Body of pancreas (tissue), 4 donors: ENCODE results near the gene EFNA1. TPM values are rescaled to one million over a fixed set of nuclear protein-coding genes. Genes with fewer than 3 reads are reported as not detected.
"Not testable (repeated sequence)": the region's sequence is repeated elsewhere in the genome, so short reads cannot be mapped to it uniquely, and the experiment has no call there.

ENCODE experiments used
- ATAC-seq: fragments of 150-250 bp; one replicate; pipeline ENCODE4 v1.9.1; 2016
- DNase-seq, 4 donors: peaks; one replicate each; pipeline ENCODE4 v3.0.0-alpha.2; 2019
- H3K27ac ChIP-seq, 4 donors: fragments of 200-600 bp; sonication (generic); 1 replicate in 3 of 4; 2 replicates in 1 of 4; pipeline versions ENCODE4 v1.5.1 to v1.6.1; 2016 to 2019; ENCODE audit warnings: mild to moderate bottlenecking in 1 of 4, mixed read lengths in 1 of 4, moderate library complexity in 1 of 4
- H3K27me3 ChIP-seq, 2 donors: fragments of 200-600 bp; sonication (generic); one replicate each; pipeline ENCODE4 v1.6.0; 2016; ENCODE audit warnings: mild to moderate bottlenecking in 1 of 2
- H3K36me3 ChIP-seq, 2 donors: fragments of 200-600 bp; sonication (generic); replicated peaks in 1 of 2; 2 replicates each; pipeline ENCODE4 v1.5.1; 2016; ENCODE audit warnings: low read depth in 2 of 2; ENCODE audit not compliant: insufficient read depth in 1 of 2
- H3K4me1 ChIP-seq: fragments of 200-600 bp; sonication (generic); one replicate; pipeline ENCODE4 v1.6.0; 2016
- H3K4me3 ChIP-seq, 2 donors: fragments of 200-600 bp; sonication (generic); 1 replicate in 1 of 2; 2 replicates in 1 of 2; pipeline ENCODE4 v1.5.1; 2016 to 2019
- H3K9me3 ChIP-seq, 3 donors: fragments of 200-600 bp; sonication (generic); 1 replicate in 2 of 3; 2 replicates in 1 of 3; pipeline ENCODE4 v1.5.1; 2016
- POLR2A ChIP-seq, 3 donors: fragments of 450-650 bp; IDR thresholded peaks; one replicate each; pipeline ENCODE4 v1.6.1; 2016; ENCODE audit warnings: antibody characterized with exemption in 3 of 3, mild to moderate bottlenecking in 2 of 3
- WGBS, 2 donors: methylation state at CpG; one replicate each; pipeline ENCODE4 v1.1.5; 2017; 5-methylcytosine and 5-hydroxymethylcytosine counted together
- intact Hi-C: fragments of 100-400 bp; cut with DNase I; formaldehyde crosslinking; loops from one replicate; pipeline ENCODE4 v1.15.1; 2023
- total RNA-seq, 2 donors: library from RNA; depleted of rRNA; stranded (reverse); fragments of >200 nt; gene quantifications; one replicate each; pipeline ENCODE4 v1.1.0, GENCODE V29; 2016
- TF ChIP-seq, protein P1 (sequence below), 7 experiments: fragments of 450-650 bp in 4 of 7; fragments of 200-600 bp in 3 of 7; sonication (generic) in 3 of 7; IDR thresholded peaks; one replicate each; pipeline ENCODE4 v1.5.1; 2016 to 2019; ENCODE audit warnings: antibody characterized with exemption in 7 of 7

The EFNA1 gene
- total RNA-seq, 2 donors from 2014 or later, result 10.5 to 20.2 TPM

DNA sequence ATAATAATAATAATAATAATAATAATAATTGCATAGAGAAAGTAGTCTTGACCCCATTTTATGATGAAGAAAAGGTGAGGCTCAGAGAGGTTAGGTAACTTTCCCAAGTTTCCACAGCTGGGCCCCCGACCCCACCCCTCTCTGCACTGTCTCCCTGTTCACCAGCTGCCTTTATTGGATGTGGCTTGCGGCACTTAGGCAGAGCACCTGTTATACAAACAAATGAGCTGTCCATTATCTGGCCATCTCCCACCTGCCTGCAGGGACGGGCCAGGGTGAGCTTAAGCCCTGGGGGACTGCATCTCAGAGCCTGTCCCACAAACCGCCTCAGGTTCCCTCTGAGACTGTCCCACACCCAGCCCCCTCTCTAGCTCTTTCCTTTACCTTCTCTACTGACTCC, 10.1 kb upstream of the EFNA1 start:
- H3K4me3 ChIP-seq, result no peak overlapping the region
- H3K4me1 ChIP-seq, result no peaks in the 10 kb centered on the region
- no peaks in the 10 kb centered on the region for H3K9me3 ChIP-seq
- 54 to 73% methylated on average over 4 of the region's 4 CpGs for whole genome bisulfite sequencing, 2 donors
- no peak for DNase-seq
- no peak for ATAC-seq
- intact Hi-C loops, result no loop called here
- H3K36me3 ChIP-seq, result no peaks in the 10 kb centered on the region
- TF ChIP-seq, protein P1, sequence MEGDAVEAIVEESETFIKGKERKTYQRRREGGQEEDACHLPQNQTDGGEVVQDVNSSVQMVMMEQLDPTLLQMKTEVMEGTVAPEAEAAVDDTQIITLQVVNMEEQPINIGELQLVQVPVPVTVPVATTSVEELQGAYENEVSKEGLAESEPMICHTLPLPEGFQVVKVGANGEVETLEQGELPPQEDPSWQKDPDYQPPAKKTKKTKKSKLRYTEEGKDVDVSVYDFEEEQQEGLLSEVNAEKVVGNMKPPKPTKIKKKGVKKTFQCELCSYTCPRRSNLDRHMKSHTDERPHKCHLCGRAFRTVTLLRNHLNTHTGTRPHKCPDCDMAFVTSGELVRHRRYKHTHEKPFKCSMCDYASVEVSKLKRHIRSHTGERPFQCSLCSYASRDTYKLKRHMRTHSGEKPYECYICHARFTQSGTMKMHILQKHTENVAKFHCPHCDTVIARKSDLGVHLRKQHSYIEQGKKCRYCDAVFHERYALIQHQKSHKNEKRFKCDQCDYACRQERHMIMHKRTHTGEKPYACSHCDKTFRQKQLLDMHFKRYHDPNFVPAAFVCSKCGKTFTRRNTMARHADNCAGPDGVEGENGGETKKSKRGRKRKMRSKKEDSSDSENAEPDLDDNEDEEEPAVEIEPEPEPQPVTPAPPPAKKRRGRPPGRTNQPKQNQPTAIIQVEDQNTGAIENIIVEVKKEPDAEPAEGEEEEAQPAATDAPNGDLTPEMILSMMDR (IDR thresholded peaks at IDR 0.05), result no peak
- TF ChIP-seq POLR2A (IDR thresholded peaks at IDR 0.05), result no peak
- no peaks in the 10 kb centered on the region for H3K27me3 ChIP-seq
- H3K27ac ChIP-seq, result no peak overlapping the region

DNA sequence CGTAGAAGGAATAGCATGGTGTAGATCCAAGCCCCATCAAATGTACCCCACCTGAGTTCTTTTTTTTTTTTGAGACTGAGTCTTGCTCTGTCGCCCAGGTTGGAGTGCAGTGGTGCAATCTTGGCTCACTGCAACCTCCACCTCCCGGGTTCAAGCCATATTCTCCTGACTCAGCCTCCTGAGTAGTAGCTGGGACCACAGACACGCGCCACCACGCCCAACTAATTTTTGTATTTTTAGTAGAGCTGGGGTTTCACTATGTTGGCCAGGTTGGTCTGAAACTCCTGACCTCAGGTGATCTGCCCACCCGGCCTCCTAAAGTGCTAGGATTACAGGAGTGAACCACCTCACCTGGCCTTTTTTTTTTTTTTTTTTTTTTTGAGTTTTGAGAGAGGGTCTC, 9.6 kb upstream of the EFNA1 start:
- H3K27ac ChIP-seq, H3K27me3 ChIP-seq, H3K36me3 ChIP-seq, H3K4me1 ChIP-seq, H3K4me3 ChIP-seq, ATAC-seq, H3K9me3 ChIP-seq, intact Hi-C loops, DNase-seq: not testable (repeated sequence)
- WGBS, 2 donors, result 69 to 75% methylated on average over 5 to 7 of the region's 7 CpGs

DNA sequence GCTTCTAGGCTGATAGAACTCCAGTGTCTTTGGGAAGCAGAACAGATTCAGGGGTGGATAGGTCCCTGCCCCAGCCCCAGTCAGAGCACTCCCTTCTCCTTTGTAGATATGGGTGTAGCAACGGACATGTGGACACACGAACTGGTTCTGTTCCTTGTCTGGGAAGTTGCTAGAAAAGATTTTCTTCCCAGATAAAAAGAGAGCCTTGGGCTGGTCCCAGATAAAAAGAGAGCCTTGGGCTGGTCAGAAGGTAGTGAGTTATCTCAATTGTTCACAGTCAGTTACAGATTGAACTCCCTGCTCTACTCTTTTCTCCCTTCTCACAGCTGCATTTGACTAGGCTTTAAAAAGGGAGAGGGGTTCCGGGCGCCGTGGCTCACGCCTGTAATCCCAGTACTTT, 7.4 kb upstream of the EFNA1 start:
- H3K27ac ChIP-seq, result no peak overlapping the region
- DNase-seq (no peak), ATAC-seq (no peak)
- H3K36me3 ChIP-seq, result no peaks in the 10 kb centered on the region
- TF ChIP-seq POLR2A (IDR thresholded peaks at IDR 0.05), result no peak
- TF ChIP-seq, protein P1 (IDR thresholded peaks at IDR 0.05), result no peak
- WGBS, 2 donors, result 38 to 40% methylated on average over 6 of the region's 6 CpGs
- no peaks in the 10 kb centered on the region for H3K27me3 ChIP-seq
- no peak overlapping the region for H3K4me3 ChIP-seq
- H3K4me1 ChIP-seq, result peaks cover 8% of the 10 kb centered on the region
- no peaks in the 10 kb centered on the region for H3K9me3 ChIP-seq
- intact Hi-C loops, result no loop called here

DNA sequence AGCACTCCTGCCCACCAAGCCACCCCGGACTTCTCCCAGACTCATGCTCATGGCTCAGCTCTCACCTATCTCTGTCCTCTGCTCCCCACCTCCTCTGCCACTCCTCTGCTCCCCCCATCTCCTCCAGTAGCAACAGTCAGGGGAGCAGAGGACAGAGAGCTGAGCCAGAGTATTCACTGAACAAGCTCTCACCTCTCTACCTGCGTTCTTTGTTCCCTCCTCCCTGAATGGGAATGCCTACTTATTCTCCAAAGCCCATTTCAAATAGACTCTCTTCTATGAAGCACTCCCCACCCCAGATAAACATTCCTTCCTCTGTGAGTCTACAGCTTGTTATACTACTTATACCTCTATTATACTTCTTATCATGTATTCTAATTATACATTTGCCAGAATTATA, 6.4 kb upstream of the EFNA1 start:
- no peaks in the 10 kb centered on the region for H3K27me3 ChIP-seq
- no peaks in the 10 kb centered on the region for H3K36me3 ChIP-seq
- H3K4me3 ChIP-seq, result no peak overlapping the region
- no peak for TF ChIP-seq POLR2A (IDR thresholded peaks at IDR 0.05)
- TF ChIP-seq, protein P1 (IDR thresholded peaks at IDR 0.05), result no peak
- no peak overlapping the region for H3K27ac ChIP-seq
- H3K9me3 ChIP-seq, result no peaks in the 10 kb centered on the region
- no peak for DNase-seq
- peaks cover 17% of the 10 kb centered on the region for H3K4me1 ChIP-seq
- WGBS, 2 donors, result 67 to 84% methylated on average over 2 of the region's 2 CpGs
- intact Hi-C loops, result no loop called here
- no peak for ATAC-seq

DNA sequence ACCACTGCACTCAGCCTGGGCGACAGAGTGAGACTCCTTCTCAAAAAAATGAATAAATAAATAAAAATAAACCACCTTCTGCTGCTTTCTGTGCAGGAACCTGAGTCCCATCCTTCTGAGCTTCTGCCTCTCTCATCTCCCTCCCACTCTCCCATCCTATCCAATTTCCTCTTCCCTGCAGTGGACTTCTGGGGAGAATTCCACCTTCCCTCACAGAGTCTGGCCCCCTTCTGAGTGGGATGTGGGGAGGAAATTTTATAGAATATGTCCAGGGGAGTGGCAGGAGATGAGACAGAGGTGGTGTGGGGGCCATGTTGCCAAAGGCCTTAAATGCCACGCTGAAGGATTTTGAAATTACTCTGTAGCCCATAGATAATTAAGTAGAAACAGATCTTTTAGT, 5.4 kb upstream of the EFNA1 start:
- WGBS, 2 donors, result 60 to 68% methylated on average over 2 of the region's 2 CpGs
- Histone ChIP-seq H3K4me1 (peaks cover 28% of the 10 kb centered on the region), H3K27ac (no peak overlapping the region), H3K4me3 (no peak overlapping the region), H3K9me3 (no peaks in the 10 kb centered on the region), H3K36me3 (no peaks in the 10 kb centered on the region), H3K27me3 (no peaks in the 10 kb centered on the region)
- intact Hi-C loops, result no loop called here
- no peak for DNase-seq
- no peak for ATAC-seq
- TF ChIP-seq, protein P1 (IDR thresholded peaks at IDR 0.05), result no peak
